GM19328 (cell line): ENCODE measurements around the gene BAHCC1.
"Not testable (repeated sequence)": the region's sequence is repeated elsewhere in the genome, so short reads cannot be mapped to it uniquely, and the experiment has no call there.

ENCODE experiments used
- ATAC-seq: cut with Tn5 transposase; IDR thresholded peaks from one replicate; pipeline ENCODE4 v1.9.1; 2021; ENCODE audit warnings: mild to moderate bottlenecking, moderate library complexity; ENCODE audit not compliant: unreplicated experiment

The BAHCC1 gene

DNA sequence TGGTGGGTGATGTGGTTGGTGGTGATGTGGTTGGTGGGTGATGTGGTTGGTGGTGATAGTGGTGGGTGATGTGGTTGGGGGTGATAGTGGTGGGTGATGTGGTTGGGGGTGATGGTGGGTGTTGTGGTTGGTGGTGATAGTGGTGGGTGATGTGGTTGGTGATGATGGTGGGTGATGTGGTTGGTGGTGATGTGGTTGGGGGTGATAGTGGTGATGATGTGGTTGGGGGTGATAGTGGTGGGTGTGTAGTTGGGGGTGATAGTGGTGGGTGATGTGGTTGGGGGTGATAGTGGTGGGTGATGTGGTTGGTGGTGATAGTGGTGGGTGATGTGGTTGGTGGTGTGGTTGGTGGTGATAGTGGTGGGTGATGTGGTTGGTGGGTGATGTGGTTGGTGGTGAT lies 29.8 kb downstream of the BAHCC1 start:
- ATAC-seq: not testable (repeated sequence)

DNA sequence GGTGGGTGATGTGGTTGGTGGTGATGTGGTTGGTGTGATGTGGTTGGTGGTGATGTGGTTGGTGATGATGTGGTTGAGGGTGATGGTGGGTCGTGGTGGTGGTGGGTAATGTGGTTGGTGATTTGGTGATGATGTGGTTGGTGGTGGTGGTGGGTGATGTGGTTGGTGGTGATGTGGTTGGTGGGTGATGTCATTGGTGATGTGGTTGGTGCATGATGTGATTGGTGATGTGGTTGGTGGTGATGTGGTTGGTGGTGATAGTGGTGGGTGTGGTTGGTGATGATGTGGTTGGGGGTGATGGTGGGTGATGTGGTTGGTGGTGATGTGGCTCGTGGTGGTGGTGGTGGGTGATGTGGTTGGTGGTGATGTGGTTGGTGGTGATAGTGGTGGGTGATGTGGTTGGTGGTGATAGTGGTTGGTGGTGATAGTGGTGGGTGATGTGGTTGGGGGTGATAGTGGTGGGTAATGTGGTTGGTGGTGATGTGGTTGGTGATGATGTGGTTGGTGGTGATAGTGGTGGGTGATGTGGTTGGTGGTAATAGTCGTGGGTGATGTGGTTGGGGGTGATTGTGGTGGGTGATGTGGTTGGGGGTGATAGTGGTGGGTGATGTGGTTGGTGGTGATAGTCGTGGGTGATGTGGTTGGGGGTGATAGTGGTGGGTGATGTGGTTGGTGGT lies 30.6 kb downstream of the BAHCC1 start:
- not testable (repeated sequence) for ATAC-seq

DNA sequence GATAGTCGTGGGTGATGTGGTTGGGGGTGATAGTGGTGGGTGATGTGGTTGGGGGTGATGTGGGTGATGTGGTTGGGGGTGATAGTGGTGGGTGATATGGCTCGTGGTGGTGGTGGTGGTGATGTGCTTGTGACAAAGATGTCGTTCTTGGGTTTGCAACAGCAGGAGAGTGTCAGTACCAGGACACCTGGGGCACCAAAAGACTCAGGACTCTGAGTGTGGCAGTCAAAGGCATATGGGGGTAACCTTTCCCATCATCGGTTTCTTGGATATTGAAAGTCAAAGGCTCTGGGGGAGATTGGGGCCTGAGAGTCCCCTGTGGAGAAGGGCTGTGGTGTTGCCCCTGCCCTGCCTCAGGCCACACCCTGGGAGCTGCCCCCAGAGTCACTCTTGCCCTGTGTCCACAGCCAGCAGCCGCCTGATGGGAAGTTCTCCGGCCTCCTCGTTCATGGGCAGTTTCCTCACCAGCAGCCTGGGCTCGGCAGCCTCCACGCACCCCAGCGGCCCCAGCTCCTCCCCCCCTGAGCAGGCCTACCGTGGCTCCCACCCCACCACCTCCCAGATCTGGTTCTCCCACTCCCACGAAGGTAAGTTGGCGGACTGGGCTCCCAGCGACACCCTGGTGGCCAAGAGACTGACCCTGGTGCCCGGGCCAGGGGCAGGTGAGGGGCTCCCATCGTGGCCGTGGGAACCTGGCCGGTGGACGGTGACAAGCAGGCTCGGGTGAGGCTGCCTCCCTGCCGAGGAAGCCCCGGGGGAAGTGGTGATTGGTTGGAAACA lies 31.3 kb downstream of the BAHCC1 start:
- no peak for ATAC-seq

DNA sequence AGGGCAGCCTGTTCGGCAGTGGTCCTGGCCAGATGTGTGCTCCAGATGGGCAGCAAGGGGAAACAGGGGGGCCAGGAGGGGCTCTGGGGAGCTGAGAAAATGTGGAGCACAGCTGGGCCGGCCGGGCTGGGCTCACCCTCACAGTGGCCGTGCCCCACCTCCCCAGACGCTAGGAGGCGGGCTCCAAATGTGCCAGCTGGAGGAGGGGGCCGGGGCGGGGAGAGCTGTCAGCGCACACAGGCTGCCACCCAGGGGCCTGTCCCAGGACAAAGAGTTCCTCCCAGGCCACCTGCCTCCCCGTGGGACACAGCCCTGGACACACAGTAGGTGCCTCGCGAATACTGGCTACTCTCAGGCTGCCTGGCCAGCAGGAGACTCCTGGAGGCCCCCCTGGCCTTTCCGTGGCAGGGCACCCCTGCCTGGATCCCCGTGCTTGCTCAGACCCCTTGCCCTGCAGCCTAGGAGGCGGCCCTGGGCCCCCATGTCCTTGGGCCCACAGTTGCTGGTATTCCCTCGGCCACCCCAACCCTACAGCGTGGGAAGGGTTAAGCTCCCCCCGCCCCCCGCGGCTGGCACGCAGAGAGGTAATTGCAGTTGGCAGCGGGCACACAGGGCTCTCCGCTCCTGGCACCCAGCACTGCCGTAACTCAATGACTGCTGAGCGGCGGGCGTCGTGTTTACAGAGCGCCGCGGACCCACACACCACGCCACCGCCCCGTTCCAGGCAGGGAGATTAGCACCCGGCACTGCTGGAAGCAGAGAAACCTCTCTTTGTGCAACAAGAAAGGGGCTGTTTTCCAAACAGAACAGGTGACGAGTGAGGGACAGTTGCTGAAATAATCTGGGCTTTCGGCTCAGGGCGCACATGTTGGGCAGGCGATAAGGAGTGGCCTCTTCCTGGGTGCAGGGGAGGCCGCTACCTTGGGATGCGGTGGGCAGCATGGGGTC lies 32.2 kb downstream of the BAHCC1 start:
- ATAC-seq: no peak

DNA sequence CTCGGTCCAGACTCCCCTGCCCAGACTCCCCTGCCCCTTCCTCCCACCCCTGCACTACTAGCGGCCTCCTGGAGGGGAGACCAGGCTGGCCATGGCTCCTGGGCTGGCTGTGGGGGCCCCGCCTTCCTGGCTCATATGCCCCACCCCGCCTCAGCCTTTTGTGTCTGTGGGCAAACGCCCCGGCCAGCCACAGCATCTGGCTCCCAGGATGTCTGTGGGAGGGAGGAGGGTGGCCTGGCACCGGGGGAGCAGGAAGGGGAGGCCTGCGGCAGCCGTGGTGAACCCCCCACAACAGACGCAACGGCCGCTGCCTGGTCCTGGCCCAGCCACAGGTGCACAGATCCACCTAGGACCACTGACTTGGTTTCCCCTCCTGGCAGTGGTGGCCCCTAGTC lies 32.9 kb downstream of the BAHCC1 start:
- no peak for ATAC-seq

- ATAC-seq: no peak
Observed at GRCh38 chr17:81428516-81428915, 33.3 kb downstream of the BAHCC1 start.

- no peak for ATAC-seq
Observed at GRCh38 chr17:81428948-81429774, 33.9 kb downstream of the BAHCC1 start.

GRCh38 chr17:81429821-81430551 lies 34.7 kb downstream of the BAHCC1 start:
- ATAC-seq: no peak

- no peak for ATAC-seq
Observed at GRCh38 chr17:81431545-81432482, 36.6 kb downstream of the BAHCC1 start.

GRCh38 chr17:81432941-81433340 lies 37.7 kb downstream of the BAHCC1 start:
- no peak for ATAC-seq

DNA sequence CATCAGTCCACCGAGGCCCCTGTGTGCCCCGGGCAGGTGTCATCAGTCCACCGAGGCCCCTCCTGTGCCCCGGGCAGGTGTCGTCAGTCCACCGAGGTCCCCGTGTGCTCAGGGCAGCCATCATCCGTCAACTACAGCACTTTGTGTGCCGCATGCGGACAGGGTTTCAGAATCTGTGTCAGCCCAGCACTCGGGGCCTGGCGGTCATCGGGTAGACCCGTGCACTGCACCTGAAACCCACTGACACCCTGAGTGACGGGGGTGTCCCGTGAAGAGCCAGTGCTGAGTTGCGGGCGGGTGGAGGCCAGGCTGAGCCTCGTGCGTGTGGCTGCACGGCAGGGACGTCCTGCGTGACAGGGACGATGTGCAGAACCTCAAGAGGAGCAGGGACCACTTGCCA lies 38.4 kb downstream of the BAHCC1 start:
- ATAC-seq: no peak

GRCh38 chr17:81434072-81434471 lies 38.8 kb downstream of the BAHCC1 start:
- no peak for ATAC-seq

DNA sequence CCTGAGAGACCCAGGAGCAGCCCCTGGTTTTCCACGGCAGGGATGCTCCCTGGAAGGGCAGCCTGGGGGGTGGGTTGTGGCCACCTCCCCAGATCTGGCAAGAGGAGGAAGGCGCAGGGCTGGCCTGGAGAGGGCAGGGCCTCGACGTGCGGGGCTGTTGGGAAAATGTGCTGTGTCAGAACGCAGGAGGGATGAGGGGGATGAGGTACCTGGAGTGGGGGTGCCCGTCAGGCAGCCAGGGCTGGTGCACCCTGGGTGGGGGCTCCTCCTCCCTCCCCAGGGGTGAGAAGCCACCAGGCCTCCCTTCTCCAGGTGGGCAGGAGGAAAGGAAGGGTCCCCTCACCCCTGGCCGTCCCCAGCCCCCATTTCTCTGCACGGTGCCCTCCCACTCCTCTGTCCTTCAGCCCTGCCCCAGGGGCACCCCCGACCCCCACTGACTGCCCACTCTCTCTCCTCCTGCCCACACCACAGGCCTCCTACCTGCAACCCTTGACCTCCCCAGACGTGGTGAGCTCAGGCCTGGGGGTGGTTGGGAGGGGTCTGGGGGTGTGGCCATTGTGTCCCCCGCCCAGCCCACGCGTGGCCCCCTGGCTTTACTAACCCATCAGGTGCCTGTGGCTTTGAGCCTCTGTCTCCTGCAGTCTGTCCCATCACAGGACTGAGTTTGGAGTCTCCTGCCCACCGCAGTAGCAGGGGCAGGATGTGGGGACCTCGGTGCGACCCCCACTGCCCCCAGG lies 39.6 kb downstream of the BAHCC1 start:
- ATAC-seq: no peak

- ATAC-seq: no peak
Observed at GRCh38 chr17:81435652-81436293, 40.5 kb downstream of the BAHCC1 start.

GRCh38 chr17:81436294-81436849 lies 41.1 kb downstream of the BAHCC1 start:
- ATAC-seq: no peak

- no peak for ATAC-seq
Observed at GRCh38 chr17:81437191-81437651, 42.0 kb downstream of the BAHCC1 start.

DNA sequence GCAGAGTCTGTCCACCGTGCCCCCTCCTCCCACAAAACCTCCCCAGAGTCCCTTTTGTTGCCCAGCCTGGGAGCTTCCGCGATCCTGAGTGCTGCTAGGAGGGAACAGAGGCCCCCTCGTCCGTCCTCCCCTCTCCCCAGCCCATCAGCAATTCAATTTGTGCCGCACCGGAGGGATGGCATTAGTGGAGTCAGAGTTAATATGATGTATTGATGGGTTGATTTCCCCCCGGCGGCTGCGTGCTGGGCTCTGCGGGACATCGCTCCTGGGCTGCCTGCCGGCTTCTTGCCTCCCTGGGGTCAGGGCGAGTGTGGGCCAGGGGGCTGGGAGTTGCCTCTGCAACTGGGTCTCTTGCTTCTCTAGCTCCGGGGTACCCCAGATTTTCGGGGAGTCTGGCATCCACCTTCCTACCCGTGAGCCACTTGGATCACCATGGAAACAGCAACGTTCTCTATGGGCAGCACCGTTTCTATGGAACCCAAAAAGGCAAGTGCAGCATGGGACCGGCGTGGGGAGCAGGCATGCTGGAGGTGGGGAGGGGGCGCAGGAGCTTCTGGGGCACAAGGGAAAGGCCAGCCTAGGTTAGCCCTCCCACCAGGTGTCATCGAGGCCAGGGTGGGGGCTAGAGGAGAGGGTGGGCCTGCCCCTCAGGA lies 42.9 kb downstream of the BAHCC1 start:
- ATAC-seq: no peak
